ENCODE data around the gene MYO1E. TPM values are rescaled to one million over a fixed set of nuclear protein-coding genes. Genes with fewer than 3 reads are reported as not detected.

MYO1E gene
- total RNA-seq, 1 experiment from 2014 or later: 68.8 TPM

DNA sequence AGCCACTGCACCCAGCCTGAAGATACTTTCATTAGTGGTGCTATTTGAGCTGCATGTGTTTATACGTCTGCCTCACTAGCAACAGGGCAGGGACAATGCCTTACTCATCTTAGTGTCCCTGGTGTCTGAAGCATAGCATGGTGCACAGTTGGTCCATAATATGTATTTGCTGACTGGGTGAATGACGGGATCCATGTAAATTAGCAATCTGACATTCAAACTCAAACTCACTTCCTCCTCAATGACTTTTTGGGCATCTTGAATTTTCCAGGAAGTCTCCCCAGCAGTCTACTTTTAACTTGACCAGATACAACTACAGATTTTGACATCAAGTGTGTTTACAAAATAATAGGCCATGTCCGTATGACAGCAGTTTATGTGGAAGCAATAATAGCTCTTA lies 169.0 kb downstream of the MYO1E start:
- BruUV-seq (replicated peaks): no TSS peak
- no peak for TF ChIP-seq EZH2 (IDR thresholded peaks at IDR 0.05; ENCODE audit: low read length, unreplicated experiment)
- DNase-seq (no peak), ATAC-seq (no peak)
- intact Hi-C loops (cut with micrococcal nuclease): no loop called here
- Histone ChIP-seq H3K9me3 (ENCODE audit: low read length) (no peaks in the 10 kb centered on the region), H3F3A (ENCODE audit: low read length, unreplicated experiment) (no peaks in the 10 kb centered on the region), H3K4me1 (ENCODE audit: insufficient read depth, low read length) (peaks cover 16% of the 10 kb centered on the region), H3K4me3 (ENCODE audit: low read length) (no peak overlapping the region), H3K27ac (ENCODE audit: low read length) (no peak overlapping the region), H2AFZ (ENCODE audit: low read length) (no peak overlapping the region), H3K79me2 (ENCODE audit: low read length) (no peaks in the 10 kb centered on the region), H3K36me3 (ENCODE audit: low read depth, low read length) (peaks cover 40% of the 10 kb centered on the region), H3K9me2 (replicated peaks; ENCODE audit: low read length) (no peaks in the 10 kb centered on the region), H3K9ac (ENCODE audit: low read length) (no peak overlapping the region), H4K20me1 (ENCODE audit: low read length) (no peaks in the 10 kb centered on the region), H3K27me3 (ENCODE audit: low read length) (no peaks in the 10 kb centered on the region), H3K4me2 (ENCODE audit: low read length) (no peak overlapping the region)
- POLR2A ChIA-PET (ENCODE audit: unreplicated experiment): no interaction called here
- CTCF ChIA-PET: no interaction called here

- no peak for DNase-seq
- CTCF ChIA-PET: no interaction called here
- Histone ChIP-seq H3K9me2 (replicated peaks; ENCODE audit: low read length) (no peaks in the 10 kb centered on the region), H3K79me2 (ENCODE audit: low read length) (no peaks in the 10 kb centered on the region), H3K4me3 (ENCODE audit: low read length) (no peak overlapping the region), H3K9ac (ENCODE audit: low read length) (no peak overlapping the region), H2AFZ (ENCODE audit: low read length) (no peak overlapping the region), H3F3A (ENCODE audit: low read length, unreplicated experiment) (no peaks in the 10 kb centered on the region), H3K36me3 (ENCODE audit: low read depth, low read length) (peaks cover 34% of the 10 kb centered on the region), H3K4me2 (ENCODE audit: low read length) (no peak overlapping the region), H4K20me1 (ENCODE audit: low read length) (no peaks in the 10 kb centered on the region), H3K9me3 (ENCODE audit: low read length) (no peaks in the 10 kb centered on the region), H3K27ac (ENCODE audit: low read length) (no peak overlapping the region), H3K27me3 (ENCODE audit: low read length) (no peaks in the 10 kb centered on the region), H3K4me1 (ENCODE audit: insufficient read depth, low read length) (peaks cover 16% of the 10 kb centered on the region)
- TF ChIP-seq EZH2 (IDR thresholded peaks at IDR 0.05; ENCODE audit: low read length, unreplicated experiment): no peak
- TF ChIP-seq EZH2phosphoT487 (IDR thresholded peaks at IDR 0.05; ENCODE audit: borderline replicate concordance, low read length): no peak
- TF ChIP-seq, protein P1, sequence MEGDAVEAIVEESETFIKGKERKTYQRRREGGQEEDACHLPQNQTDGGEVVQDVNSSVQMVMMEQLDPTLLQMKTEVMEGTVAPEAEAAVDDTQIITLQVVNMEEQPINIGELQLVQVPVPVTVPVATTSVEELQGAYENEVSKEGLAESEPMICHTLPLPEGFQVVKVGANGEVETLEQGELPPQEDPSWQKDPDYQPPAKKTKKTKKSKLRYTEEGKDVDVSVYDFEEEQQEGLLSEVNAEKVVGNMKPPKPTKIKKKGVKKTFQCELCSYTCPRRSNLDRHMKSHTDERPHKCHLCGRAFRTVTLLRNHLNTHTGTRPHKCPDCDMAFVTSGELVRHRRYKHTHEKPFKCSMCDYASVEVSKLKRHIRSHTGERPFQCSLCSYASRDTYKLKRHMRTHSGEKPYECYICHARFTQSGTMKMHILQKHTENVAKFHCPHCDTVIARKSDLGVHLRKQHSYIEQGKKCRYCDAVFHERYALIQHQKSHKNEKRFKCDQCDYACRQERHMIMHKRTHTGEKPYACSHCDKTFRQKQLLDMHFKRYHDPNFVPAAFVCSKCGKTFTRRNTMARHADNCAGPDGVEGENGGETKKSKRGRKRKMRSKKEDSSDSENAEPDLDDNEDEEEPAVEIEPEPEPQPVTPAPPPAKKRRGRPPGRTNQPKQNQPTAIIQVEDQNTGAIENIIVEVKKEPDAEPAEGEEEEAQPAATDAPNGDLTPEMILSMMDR (conservative IDR thresholded peaks at IDR 0.05; ENCODE audit: low read depth, low read length): no peak
- BruUV-seq (replicated peaks): no TSS peak
- ATAC-seq: no peak
- intact Hi-C loops (cut with micrococcal nuclease): no loop called here
- POLR2A ChIA-PET (ENCODE audit: unreplicated experiment): no interaction called here
These were observed 169.7 kb downstream of the MYO1E start for GRCh38 chr15:59203008-59203407.

DNA sequence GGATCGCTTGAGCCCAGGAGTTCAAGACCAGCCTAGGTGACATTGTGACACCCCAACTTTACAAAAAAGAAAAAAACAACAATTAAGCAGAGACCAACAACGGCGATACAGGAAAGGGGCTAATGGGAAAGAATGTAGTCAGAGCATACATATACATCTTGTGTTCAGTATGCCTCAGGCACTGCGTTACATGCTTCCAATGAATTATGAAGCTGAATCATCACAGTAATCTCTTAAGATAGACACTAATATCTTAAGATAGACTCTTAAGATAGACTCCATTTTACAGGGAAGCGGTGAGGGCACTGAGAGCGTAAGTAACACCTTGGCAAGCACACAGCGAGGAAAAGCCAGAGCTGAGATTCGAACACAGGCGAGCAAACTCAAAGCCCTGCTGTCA lies 172.1 kb downstream of the MYO1E start:
- H3K27me3 ChIP-seq (ENCODE audit: low read length): no peaks in the 10 kb centered on the region
- H3K36me3 ChIP-seq (ENCODE audit: low read depth, low read length): peaks cover 25% of the 10 kb centered on the region
- H3K27ac ChIP-seq (ENCODE audit: low read length): peak overlapping the region; percentile 98
- H3K79me2 ChIP-seq (ENCODE audit: low read length): no peaks in the 10 kb centered on the region
- no peaks in the 10 kb centered on the region for H3K9me3 ChIP-seq (ENCODE audit: low read length)
- H2AFZ ChIP-seq (ENCODE audit: low read length): no peak overlapping the region
- H3F3A ChIP-seq (ENCODE audit: low read length, unreplicated experiment): no peaks in the 10 kb centered on the region
- DNase-seq (peak; percentile 50), ATAC-seq (peak; percentile 41)
- H3K4me1 ChIP-seq (ENCODE audit: insufficient read depth, low read length): peaks cover 16% of the 10 kb centered on the region
- TF ChIP-seq, protein P1 (conservative IDR thresholded peaks at IDR 0.05; ENCODE audit: low read depth, low read length): no peak
- no peak for TF ChIP-seq EZH2 (IDR thresholded peaks at IDR 0.05; ENCODE audit: low read length, unreplicated experiment)
- TF ChIP-seq EZH2phosphoT487 (IDR thresholded peaks at IDR 0.05; ENCODE audit: borderline replicate concordance, low read length): no peak
- no peak overlapping the region for H3K4me3 ChIP-seq (ENCODE audit: low read length)
- ChIA-PET POLR2A (ENCODE audit: unreplicated experiment) (no interaction called here), CTCF (no interaction called here)
- BruUV-seq (replicated peaks): no TSS peak
- intact Hi-C loops (cut with micrococcal nuclease): no loop called here
- no peaks in the 10 kb centered on the region for H3K9me2 ChIP-seq (replicated peaks; ENCODE audit: low read length)
- H3K4me2 ChIP-seq (ENCODE audit: low read length): peak overlapping the region; percentile 64
- no peaks in the 10 kb centered on the region for H4K20me1 ChIP-seq (ENCODE audit: low read length)
- peak overlapping the region; percentile 75 for H3K9ac ChIP-seq (ENCODE audit: low read length)
